Stimulated activated naive CD8-positive, alpha-beta T cell treated with anti-CD3 and anti-CD28 coated beads, Interleukin-15, amount 100 ng/mL, for 72 hours (primary cell): ENCODE measurements around the gene FGD1.

Experiments
- ATAC-seq: fragments of 150-1000 bp; cut with Tn5 transposase; 2 replicates; pipeline ENCODE4 v1.10.0; 2021; ENCODE audit warnings: mild to moderate bottlenecking, moderate library complexity
- DNase-seq, 2 donors: peaks; one replicate each; pipeline ENCODE4 v3.0.0; 2021 to 2022
- H3K27ac Mint-ChIP-seq, 2 donors: one replicate each; pipeline ENCODE4 v1.8.0; 2022; ENCODE audit warnings: mild to moderate bottlenecking in 2 of 2, mixed read lengths in 2 of 2, moderate library complexity in 2 of 2
- H3K27me3 Mint-ChIP-seq: one replicate; pipeline ENCODE4 v1.8.0; 2022; ENCODE audit warnings: mixed read lengths
- H3K4me1 Mint-ChIP-seq: one replicate; pipeline ENCODE4 v1.8.0; 2022; ENCODE audit warnings: mild to moderate bottlenecking, mixed read lengths
- H3K4me3 Mint-ChIP-seq, 2 donors: one replicate each; pipeline ENCODE4 v1.8.0; 2022; ENCODE audit warnings: mild to moderate bottlenecking in 2 of 2, mixed read lengths in 2 of 2, moderate library complexity in 1 of 2
- H3K9me3 Mint-ChIP-seq, 2 donors: one replicate each; pipeline ENCODE4 v1.8.0; 2022; ENCODE audit warnings: mixed read lengths in 2 of 2

FGD1 gene

DNA sequence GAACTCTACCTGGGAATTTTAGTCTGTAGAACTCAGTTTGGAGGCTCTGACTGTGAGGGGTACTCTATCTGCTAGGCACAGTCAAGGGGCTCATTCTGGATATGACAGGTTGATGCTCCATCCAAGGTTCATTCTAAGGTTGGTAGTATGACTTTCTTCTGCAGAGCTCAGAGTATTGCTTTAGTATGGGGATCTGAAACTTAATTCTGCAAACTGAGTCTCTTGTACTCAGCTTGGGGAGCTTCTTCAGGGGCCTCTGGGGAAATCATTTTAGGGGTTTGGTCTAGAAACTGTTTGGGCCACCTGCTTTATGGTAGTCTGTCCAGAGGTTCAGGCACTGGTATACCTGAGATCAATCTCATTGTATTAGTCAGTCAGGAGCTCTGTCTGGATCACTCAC lies 65.5 kb downstream of the FGD1 start:
- Mint-ChIP-seq H3K27ac (no peak overlapping the region), H3K27me3 (no peaks in the 10 kb centered on the region), H3K9me3 (no peaks in the 10 kb centered on the region), H3K4me1 (no peaks in the 10 kb centered on the region), H3K4me3 (no peak overlapping the region)
- no peak for ATAC-seq
- no peak for DNase-seq

DNA sequence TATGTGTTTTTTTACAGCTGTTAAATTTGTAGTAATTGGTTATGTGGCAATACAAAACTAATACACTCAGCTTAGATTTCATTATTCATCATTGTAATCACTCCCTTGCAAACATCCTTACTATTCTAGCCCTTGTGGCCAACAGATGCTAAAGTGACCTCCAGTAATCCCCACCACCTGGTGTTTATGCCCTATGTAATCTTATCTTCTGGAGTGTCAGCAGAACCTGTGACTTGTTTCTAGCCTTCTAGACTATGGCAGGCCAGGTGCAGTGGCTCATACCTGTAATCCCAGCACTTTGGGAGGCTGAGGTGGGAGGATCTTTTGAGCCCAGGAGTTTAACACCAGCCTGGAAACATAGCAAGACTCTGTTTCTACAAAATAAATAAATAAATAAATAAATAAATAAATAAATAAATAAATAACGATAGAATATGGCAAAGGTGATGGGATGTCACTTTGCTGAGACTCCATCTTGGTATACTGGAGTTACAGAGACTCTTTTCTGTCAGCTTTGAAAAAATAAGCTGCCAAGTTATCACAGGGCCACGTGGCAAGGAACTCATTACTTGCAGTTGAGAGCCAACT lies 68.1 kb downstream of the FGD1 start:
- ATAC-seq: no peak
- Mint-ChIP-seq H3K4me1 (no peaks in the 10 kb centered on the region), H3K27ac (no peak overlapping the region), H3K4me3 (no peak overlapping the region), H3K9me3 (no peaks in the 10 kb centered on the region), H3K27me3 (no peaks in the 10 kb centered on the region)
- no peak for DNase-seq

DNA sequence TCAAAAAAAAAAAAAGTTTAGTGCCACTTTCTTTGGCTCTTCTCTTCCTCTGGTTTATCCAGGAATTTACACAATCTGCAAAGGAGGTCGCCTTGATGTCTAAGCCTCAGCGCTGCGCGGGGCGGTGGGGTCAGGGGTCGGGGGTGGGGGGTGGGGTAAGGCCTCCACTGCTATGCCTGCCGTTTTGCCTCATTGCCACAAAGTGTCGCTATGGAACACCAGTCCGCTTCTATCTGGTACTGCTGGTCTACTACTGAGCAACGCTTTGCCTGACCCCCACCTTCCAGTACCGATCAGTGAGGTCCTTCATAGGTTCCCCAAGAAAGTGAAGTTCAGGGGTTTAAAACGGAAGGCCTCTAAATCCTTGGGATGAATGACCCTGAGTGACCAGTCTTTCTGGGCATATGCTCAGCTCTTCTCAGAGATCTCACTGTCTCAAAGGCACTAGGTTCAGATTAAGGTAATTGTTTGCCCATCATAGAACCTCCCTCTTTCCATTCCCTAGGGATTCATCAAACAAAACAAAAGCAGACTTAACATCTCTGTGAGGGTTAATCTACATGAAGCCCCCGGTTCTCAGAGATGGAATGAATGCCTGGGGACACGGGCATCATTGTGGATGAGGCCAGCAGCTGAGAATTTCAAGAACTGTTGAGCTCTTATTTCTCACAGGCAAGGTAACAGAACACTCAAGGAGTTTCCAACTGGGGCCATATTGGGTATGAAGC lies 72.7 kb downstream of the FGD1 start:
- no peak overlapping the region for H3K27ac Mint-ChIP-seq
- no peaks in the 10 kb centered on the region for H3K9me3 Mint-ChIP-seq
- no peak overlapping the region for H3K4me3 Mint-ChIP-seq
- peak; percentile 64 for ATAC-seq
- DNase-seq: peak in 1 of 2 donors; percentile 13
- peaks cover 16% of the 10 kb centered on the region for H3K27me3 Mint-ChIP-seq
- no peaks in the 10 kb centered on the region for H3K4me1 Mint-ChIP-seq

DNA sequence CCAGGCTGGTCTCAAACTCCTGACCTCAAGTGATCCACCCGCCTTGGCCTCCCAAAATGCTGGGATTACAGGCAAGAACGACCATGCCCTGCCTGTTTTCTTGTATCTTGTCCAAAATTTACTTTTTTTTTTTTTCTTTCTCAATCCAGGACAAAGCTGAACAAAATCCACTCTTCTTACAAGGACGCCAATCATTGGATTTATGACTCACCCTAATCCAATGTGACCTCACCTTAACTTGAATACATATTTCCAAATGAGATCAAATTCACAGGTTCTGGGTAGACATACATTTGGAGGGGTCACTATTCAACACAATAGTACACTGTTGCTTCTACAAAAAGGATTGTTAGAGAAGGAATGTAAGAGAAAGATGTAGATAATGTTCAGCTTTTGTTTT lies 73.9 kb downstream of the FGD1 start:
- no peak for DNase-seq
- Mint-ChIP-seq H3K27ac (no peak overlapping the region), H3K4me3 (no peak overlapping the region), H3K9me3 (no peaks in the 10 kb centered on the region), H3K27me3 (peaks cover 19% of the 10 kb centered on the region), H3K4me1 (no peaks in the 10 kb centered on the region)
- ATAC-seq: no peak

- no peak overlapping the region for H3K4me3 Mint-ChIP-seq
- H3K9me3 Mint-ChIP-seq: no peaks in the 10 kb centered on the region
- peaks cover 29% of the 10 kb centered on the region for H3K27me3 Mint-ChIP-seq
- DNase-seq: no peak
- peaks cover 8% of the 10 kb centered on the region for H3K4me1 Mint-ChIP-seq
- ATAC-seq: no peak
- H3K27ac Mint-ChIP-seq: no peak overlapping the region
These were observed 76.3 kb downstream of the FGD1 start for GRCh38 chrX:54419559-54420302.

- ATAC-seq: no peak
- H3K27me3 Mint-ChIP-seq: peaks cover 29% of the 10 kb centered on the region
- H3K9me3 Mint-ChIP-seq: no peaks in the 10 kb centered on the region
- no peak overlapping the region for H3K27ac Mint-ChIP-seq
- peaks cover 11% of the 10 kb centered on the region for H3K4me1 Mint-ChIP-seq
- DNase-seq: no peak
- H3K4me3 Mint-ChIP-seq: no peak overlapping the region
These were observed 79.1 kb downstream of the FGD1 start for GRCh38 chrX:54416965-54417364.

- H3K27ac Mint-ChIP-seq: no peak overlapping the region
These were observed 80.3 kb downstream of the FGD1 start for GRCh38 chrX:54415534-54416350.

DNA sequence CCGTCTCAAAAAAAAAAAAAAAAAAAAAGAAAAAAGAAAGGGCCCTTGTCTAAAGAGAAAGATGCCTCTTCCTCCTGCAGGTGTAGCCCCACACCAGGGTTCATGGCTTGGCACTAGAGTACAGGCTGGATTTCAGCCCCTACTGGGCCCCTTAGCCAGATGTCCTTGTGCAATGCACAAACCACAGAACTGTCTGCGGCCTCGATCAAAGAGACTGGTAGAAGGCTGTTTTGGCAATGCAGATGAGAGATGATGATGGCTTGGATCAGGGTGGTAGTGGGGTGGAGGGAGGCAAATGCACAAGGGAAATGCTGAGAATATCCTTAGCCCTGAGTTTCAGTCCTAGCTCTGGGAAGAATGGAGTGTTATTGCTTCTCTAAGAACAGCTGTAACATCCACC lies 82.3 kb downstream of the FGD1 start:
- DNase-seq (peak in 1 of 2 donors; percentile 11), ATAC-seq (peak; percentile 65)
- H3K4me1 Mint-ChIP-seq: peaks cover 20% of the 10 kb centered on the region
- H3K27ac Mint-ChIP-seq: no peak overlapping the region
- peaks cover 17% of the 10 kb centered on the region for H3K27me3 Mint-ChIP-seq
- H3K4me3 Mint-ChIP-seq: no peak overlapping the region
- no peaks in the 10 kb centered on the region for H3K9me3 Mint-ChIP-seq

More at GRCh38 chrX:54415534-54416350, 80.3 kb downstream of the FGD1 start:
- Mint-ChIP-seq H3K27me3 (peaks cover 29% of the 10 kb centered on the region), H3K4me3 (no peak overlapping the region), H3K4me1 (peaks cover 14% of the 10 kb centered on the region), H3K9me3 (no peaks in the 10 kb centered on the region)
- DNase-seq (no peak), ATAC-seq (no peak)

- DNase-seq (no peak), ATAC-seq (no peak)
- peaks cover 21% of the 10 kb centered on the region for H3K4me1 Mint-ChIP-seq
- no peaks in the 10 kb centered on the region for H3K9me3 Mint-ChIP-seq
- peaks cover 16% of the 10 kb centered on the region for H3K27me3 Mint-ChIP-seq
- H3K27ac Mint-ChIP-seq: no peak overlapping the region
- no peak overlapping the region for H3K4me3 Mint-ChIP-seq
These were observed 84.3 kb downstream of the FGD1 start for GRCh38 chrX:54411732-54412131.

DNA sequence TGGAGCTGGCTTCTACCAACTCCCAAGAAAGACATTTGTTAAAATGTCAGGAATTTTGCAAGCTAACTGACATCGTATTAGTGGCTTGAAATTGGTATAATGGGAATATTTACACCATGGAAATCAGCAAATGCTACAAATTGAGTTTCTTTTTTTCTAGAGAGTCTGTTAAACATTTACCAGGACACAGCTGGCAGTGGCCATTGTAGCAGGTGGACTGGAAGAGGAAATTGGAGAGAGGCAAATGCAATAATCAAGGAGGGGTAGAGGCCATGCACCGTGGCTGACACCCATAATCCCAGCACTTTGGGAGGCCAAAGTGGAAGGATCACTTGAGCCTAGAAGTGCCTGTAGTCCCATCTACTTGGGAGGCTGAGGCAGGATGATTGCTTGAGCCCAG lies 88.8 kb downstream of the FGD1 start:
- Mint-ChIP-seq H3K9me3 (no peaks in the 10 kb centered on the region), H3K27ac (no peak overlapping the region), H3K4me3 (no peak overlapping the region), H3K4me1 (peaks cover 13% of the 10 kb centered on the region), H3K27me3 (peaks cover 14% of the 10 kb centered on the region)
- DNase-seq: no peak
- ATAC-seq: no peak

GRCh38 chrX:54397113-54397512 lies 98.9 kb downstream of the FGD1 start:
- no peaks in the 10 kb centered on the region for H3K9me3 Mint-ChIP-seq
- no peak for DNase-seq
- no peak overlapping the region for H3K4me3 Mint-ChIP-seq
- no peak overlapping the region for H3K27ac Mint-ChIP-seq
- no peaks in the 10 kb centered on the region for H3K4me1 Mint-ChIP-seq
- no peaks in the 10 kb centered on the region for H3K27me3 Mint-ChIP-seq
- no peak for ATAC-seq
